ENCODE measurements around the gene RUNX1.

DNA sequence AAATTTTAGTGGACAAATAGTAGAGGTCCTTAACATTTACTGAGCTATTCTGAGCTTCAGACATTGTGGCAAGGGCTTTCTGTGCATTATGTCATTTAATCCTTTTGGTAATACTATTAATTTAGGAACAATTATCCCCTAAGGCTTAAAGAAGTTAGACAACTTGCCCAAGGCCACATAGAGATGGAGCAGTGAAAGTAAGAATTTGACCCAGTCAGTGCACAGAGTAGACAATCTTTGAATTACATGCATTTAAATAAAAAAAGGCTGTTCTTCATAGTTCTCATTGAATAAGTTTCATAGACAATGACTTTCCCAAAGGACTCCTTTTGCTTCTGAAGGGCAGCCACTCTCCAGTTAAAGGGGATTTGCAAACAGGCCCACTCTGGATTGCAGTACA, 142.7 kb downstream of the RUNX1 start:
- TF ChIP-seq, protein P1, sequence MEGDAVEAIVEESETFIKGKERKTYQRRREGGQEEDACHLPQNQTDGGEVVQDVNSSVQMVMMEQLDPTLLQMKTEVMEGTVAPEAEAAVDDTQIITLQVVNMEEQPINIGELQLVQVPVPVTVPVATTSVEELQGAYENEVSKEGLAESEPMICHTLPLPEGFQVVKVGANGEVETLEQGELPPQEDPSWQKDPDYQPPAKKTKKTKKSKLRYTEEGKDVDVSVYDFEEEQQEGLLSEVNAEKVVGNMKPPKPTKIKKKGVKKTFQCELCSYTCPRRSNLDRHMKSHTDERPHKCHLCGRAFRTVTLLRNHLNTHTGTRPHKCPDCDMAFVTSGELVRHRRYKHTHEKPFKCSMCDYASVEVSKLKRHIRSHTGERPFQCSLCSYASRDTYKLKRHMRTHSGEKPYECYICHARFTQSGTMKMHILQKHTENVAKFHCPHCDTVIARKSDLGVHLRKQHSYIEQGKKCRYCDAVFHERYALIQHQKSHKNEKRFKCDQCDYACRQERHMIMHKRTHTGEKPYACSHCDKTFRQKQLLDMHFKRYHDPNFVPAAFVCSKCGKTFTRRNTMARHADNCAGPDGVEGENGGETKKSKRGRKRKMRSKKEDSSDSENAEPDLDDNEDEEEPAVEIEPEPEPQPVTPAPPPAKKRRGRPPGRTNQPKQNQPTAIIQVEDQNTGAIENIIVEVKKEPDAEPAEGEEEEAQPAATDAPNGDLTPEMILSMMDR (conservative IDR thresholded peaks at IDR 0.05): no peak
- no peak for TF ChIP-seq ZFX (IDR thresholded peaks at IDR 0.05)

Data from C4-2B (cell line).